ENCODE data around the gene LY9. TPM values are rescaled to one million over a fixed set of nuclear protein-coding genes. Genes with fewer than 3 reads are reported as not detected.
"Not testable (repeated sequence)": the region's sequence is repeated elsewhere in the genome, so short reads cannot be mapped to it uniquely, and the experiment has no call there.

Gene LY9
- total RNA-seq, 1 donor from 2014 or later, result 3.2 TPM

DNA sequence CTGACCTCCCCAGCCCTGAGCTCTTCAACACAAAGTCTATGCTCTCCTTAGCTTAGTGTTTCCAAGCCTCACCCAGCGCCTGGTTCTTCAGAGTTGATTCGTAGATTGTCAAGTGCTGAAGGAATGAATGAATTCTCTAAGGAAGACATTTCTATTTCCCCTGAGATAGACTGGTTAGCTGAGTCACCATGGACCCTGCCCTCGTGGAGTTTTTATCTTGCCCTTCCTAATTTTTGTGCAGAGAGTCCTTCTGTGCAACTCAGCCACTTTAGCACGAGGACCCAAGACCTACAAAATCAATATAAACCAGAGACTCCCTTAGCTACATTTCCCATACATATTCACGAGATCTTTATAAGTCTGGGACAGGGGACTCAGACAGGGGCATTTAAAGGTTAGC, 69.4 kb downstream of the LY9 start:
- no peak for DNase-seq (ENCODE audit: low spot score)

DNA sequence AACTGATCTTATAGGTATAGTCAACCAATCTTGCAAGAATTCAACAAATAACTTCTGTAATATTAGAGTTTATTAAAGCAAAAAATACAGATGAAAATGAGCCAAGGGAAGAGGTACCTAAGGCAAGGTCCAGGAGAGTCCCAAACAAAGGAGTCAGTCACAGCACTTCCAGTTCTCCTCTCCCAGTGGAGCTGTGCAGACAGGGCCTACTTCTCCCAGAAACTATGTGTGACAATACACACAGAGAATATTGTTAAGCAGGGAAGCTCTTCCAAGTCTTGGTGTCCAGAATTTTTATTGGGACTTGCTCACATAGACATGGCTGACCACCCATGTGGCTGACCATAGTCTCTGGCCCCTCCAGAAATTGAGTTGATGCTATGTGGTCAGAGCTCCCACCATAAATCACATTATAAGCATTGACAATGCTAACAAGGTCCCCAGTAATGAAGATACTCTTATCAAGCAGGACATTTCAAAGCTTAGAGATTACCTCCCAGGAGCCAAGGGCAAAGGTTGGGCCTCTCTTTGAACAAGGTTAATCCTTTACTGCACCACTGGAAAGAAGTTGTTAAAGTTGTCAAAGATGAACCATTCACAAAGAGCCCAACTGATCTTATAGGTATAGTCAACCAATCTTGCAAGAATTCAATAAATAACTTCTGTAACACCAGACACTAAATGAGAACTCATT, 70.2 kb downstream of the LY9 start:
- no peak for DNase-seq (ENCODE audit: low spot score)

DNA sequence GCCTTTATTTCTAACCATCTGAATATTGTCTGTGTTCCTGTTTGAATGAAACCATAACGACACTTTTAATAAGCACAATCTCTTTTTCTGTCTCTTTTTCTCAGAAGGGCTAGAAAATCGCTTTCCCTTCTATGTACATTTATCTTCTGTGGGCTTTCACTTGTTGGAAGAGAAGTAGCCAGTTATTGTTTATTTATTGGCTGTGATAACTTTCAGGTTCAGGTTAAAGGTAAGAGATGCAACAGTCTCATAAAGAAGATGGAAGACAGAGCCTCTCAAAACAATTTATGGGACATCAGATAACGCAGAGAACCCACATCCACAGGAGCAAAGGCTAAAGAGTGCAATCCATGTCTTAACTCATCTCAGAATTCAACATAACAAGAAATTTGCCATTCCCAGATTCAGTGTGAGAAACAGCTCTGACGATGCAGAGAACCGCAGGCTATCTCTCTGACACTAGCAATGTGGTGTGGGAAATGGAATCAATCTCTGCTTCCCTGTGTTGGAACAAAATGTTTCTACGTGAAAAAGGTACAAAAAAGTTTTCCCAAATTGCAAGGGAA, 70.8 kb downstream of the LY9 start:
- DNase-seq (ENCODE audit: low spot score), result no peak

DNA sequence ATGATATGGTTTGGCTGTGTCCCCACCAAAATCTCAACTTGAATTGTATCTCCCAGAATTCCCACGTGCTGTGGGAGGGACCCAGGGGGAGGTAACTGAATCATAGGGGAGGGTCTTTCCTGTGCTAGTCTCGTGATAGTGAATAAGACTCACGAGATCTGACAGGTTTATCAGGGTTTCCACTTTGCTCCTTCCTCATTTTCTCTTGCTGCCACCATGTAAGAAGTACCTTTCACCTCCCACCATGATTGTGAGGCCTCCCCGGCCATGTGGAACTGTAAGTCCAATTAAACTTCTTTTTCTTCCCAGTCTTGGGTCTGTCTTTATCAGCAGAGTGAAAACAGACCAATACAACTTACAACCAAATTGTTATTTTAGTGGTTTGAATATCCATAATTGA, 71.7 kb downstream of the LY9 start:
- not testable (repeated sequence) for DNase-seq (ENCODE audit: low spot score)

DNA sequence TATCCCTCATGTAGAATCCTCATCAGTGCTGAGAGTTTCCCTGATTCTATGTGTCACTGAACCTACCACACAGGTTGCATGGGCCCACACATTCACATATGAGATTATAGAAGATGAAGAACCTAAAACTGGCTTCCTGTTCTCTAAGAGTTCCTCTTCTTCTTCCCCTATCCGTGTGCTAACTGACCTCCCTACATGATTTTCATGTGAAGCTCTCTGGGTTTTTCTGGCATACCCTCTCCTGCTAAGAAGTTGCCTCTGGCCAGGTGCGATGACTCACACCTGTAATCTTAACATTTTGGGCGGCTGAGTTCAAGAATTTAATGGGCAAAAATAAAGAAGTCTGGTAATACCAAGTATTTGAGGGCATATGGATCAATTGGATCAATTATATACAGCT, 72.2 kb downstream of the LY9 start:
- DNase-seq (ENCODE audit: low spot score), result no peak

DNA sequence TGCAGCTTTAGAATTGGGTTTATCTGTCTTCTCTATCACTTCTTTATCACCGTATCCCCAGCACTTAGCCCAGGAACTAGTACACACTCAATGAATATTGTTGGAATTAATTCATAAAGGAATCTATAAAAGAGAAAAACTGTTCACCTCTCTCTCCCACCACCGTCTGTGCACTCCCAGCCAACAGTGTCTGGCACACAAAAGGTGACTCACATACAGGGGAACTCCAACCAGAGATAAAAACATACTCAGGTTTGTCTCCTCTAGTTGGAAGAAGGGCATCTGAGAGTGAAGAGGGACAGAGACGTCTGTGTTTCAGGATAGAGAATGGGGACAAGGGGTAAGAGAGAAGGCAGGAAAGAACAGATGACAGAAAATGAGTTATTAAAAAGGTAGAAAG, 79.0 kb downstream of the LY9 start:
- DNase-seq (ENCODE audit: low spot score), result no peak

DNA sequence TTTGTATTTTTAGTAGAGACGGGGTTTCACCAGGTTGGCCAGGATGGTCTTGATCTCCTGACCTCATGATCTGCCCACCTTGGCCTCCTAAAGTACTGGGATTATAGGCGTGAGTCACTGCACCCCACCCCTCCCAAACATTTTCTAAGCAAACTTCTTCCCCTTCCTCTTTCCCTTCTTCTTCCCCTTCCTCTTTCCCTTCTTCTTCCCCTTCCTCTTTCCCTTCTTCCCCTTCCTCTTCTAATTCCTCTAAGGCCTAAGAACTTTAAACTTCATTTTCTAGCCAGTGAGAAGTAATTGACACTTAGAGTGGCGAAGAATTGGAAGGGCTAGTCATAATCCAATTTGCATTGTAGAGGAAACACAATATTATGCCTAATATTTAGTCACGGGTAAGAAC, 79.6 kb downstream of the LY9 start:
- not testable (repeated sequence) for DNase-seq (ENCODE audit: low spot score)

DNA sequence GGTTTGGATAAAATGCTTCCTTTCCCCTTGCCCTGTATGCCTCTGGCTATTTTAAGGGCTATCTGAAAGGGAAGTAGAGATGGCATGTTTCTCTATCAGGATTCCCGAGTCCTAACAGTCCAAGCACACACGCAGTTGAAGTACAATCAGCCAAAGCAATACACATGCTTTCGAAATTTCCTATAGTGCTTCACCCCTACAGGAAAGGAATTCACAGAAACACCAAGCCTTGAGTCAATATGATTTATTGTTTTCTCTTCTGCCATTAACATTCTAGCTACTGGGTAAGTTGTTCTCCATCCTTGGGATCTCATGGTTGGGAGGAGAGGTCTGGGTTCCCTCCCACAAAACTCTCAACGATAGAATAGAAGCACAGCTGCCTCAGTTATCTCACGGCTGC, 80.3 kb downstream of the LY9 start:
- no peak for DNase-seq (ENCODE audit: low spot score)

DNA sequence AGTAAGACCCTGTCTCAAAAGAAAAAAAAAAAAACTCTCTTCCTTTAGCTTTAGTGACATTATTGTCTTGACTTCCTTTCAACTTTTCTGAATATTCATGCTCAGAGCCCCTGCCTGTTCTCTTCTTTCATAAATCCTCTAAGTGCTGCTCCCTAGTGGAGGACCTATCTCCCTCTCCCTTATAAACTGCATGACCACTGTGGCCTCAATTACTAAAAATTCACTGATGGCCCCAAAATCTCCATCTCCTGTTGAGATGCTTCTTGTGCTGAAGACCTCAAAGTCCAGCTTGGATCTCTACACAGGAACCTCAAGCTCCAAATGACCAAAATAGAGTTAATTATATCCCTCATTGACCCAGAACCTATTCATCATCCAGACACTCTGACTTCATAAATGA, 81.2 kb downstream of the LY9 start:
- no peak for DNase-seq (ENCODE audit: low spot score)

Other genes with a start within 250 kb of the LY9 start
- 7.7 TPM for gene CD84, start 216.7 kb upstream of the LY9 start, total RNA-seq
- 0.83 TPM for gene SLAMF1, start 149.1 kb upstream of the LY9 start, total RNA-seq
- 6.0 TPM for gene CD48, start 84.4 kb upstream of the LY9 start, total RNA-seq
- 24.0 TPM for gene SLAMF7, start 56.9 kb upstream of the LY9 start, total RNA-seq
- 0.89 TPM for gene CD244, start 66.7 kb downstream of the LY9 start, total RNA-seq
- gene ITLN1, start 89.0 kb downstream of the LY9 start, total RNA-seq, result 16.8 TPM
- gene ITLN2, start 158.6 kb downstream of the LY9 start, total RNA-seq, result not detected
- 166 TPM for gene F11R, start 225.0 kb downstream of the LY9 start, total RNA-seq
- 79.8 TPM for gene TSTD1, start 242.8 kb downstream of the LY9 start, total RNA-seq
- gene USF1, start 249.8 kb downstream of the LY9 start, total RNA-seq, result 70.7 TPM

All from ureter (tissue), 1 donor.